Left lung (tissue), 10 donors: ENCODE data around the gene CD52. TPM values are rescaled to one million over a fixed set of nuclear protein-coding genes. Genes with fewer than 3 reads are reported as not detected.
A peak's percentile ranks its signal among the peaks of the same experiment; 100 is the strongest.

Experiments
- ATAC-seq: fragments of 200-7000 bp; cut with Tn5 transposase; one replicate; pipeline ENCODE4 v1.9.1; 2020; ENCODE audit warnings: moderate library complexity
- DNase-seq, 4 donors: peaks; one replicate each; pipeline ENCODE4 v3.0.0-alpha.2; 2013 to 2020
- H3K27ac ChIP-seq, 2 donors: fragments of 200-600 bp; sonication (generic) in 1 of 2; one replicate each; pipeline versions ENCODE4 v1.5.0 to v1.8.0; 2020 to 2021
- H3K27me3 ChIP-seq, 2 donors: fragments of 200-600 bp; sonication (generic) in 1 of 2; one replicate each; pipeline versions ENCODE4 v1.5.0 to v1.8.0; 2020 to 2021
- H3K36me3 ChIP-seq, 2 donors: fragments of 200-600 bp; sonication (generic) in 1 of 2; one replicate each; pipeline versions ENCODE4 v1.5.0 to v1.8.0; 2020 to 2021
- H3K4me1 ChIP-seq, 2 donors: fragments of 200-600 bp; one replicate each; pipeline ENCODE4 v1.8.0; 2021
- H3K4me3 ChIP-seq, 2 donors: fragments of 200-600 bp; sonication (generic) in 1 of 2; one replicate each; pipeline versions ENCODE4 v1.5.0 to v1.8.0; 2020 to 2021; ENCODE audit warnings: mild to moderate bottlenecking in 1 of 2
- H3K9me3 ChIP-seq, 2 donors: fragments of 200-600 bp; sonication (generic) in 1 of 2; one replicate each; pipeline versions ENCODE4 v1.5.0 to v1.8.0; 2020 to 2021
- CTCF ChIP-seq, 2 donors: fragments of 200-600 bp; sonication (generic) in 1 of 2; IDR thresholded peaks; one replicate each; pipeline versions ENCODE4 v1.5.0 to v1.8.0; 2021; ENCODE audit warnings: antibody characterized with exemption in 2 of 2
- intact Hi-C, 2 donors: fragments of 100-400 bp; cut with DNase I; formaldehyde crosslinking; loops; one replicate each; pipeline versions ENCODE4 v1.11.2 to v1.14.2; 2022
- polyA plus RNA-seq, 6 donors: library from polyadenylated mRNA; unstranded; fragments of 120-200 nt; gene quantifications; one replicate each; pipeline ENCODE4 v1.2.1, GENCODE V29; 2013; ENCODE audit not compliant: insufficient read length in 6 of 6
- total RNA-seq, 2 donors: library from RNA; stranded (reverse); fragmentation: NEBNext Ultra II Directional; extraction: Animal tissue kit (Norgen Biotek cat#: 25700); gene quantifications; one replicate each; pipeline ENCODE4 v1.2.1, GENCODE V29; 2021
- donor health status: DM: no; HTN: yes; CAD: no.
- donor health status: DM: no; HTN: no; CAD: no.

The CD52 gene
- total and polyA plus RNA-seq, 8 donors, result 2.6 to 170 (median 6.1) TPM

GRCh38 chr1:26277719-26278118 is 40.0 kb upstream of the CD52 start:
- H3K4me3 ChIP-seq, result no peak overlapping the region
- peaks cover 0 to 19% of the 10 kb centered on the region in 2 donors for H3K36me3 ChIP-seq
- no peak for TF ChIP-seq CTCF (IDR thresholded peaks at IDR 0.05)
- intact Hi-C loops, result no loop called here
- H3K9me3 ChIP-seq, result no peaks in the 10 kb centered on the region
- H3K27ac ChIP-seq, result peak overlapping the region; percentile 94 to 98
- DNase-seq (no peak), ATAC-seq (no peak)
- no peaks in the 10 kb centered on the region for H3K27me3 ChIP-seq
- H3K4me1 ChIP-seq, result peaks cover 50 to 79% of the 10 kb centered on the region in 2 donors

- DNase-seq (peak in 1 of 4 donors; percentile 70), ATAC-seq (peak; percentile 10)
- no peaks in the 10 kb centered on the region for H3K9me3 ChIP-seq
- peak overlapping the region; percentile 94 to 98 for H3K27ac ChIP-seq
- H3K4me3 ChIP-seq, result no peak overlapping the region
- peaks cover 0 to 25% of the 10 kb centered on the region in 2 donors for H3K36me3 ChIP-seq
- no peaks in the 10 kb centered on the region for H3K27me3 ChIP-seq
- intact Hi-C loops, result no loop called here
- no peak for TF ChIP-seq CTCF (IDR thresholded peaks at IDR 0.05)
- H3K4me1 ChIP-seq, result peaks cover 50 to 85% of the 10 kb centered on the region in 2 donors
Measured at GRCh38 chr1:26278303-26278702, 39.5 kb upstream of the CD52 start.

GRCh38 chr1:26278724-26279455 is 38.9 kb upstream of the CD52 start:
- peak overlapping the region; percentile 70 to 98 for H3K4me3 ChIP-seq
- intact Hi-C loops, result no loop called here
- H3K9me3 ChIP-seq, result no peaks in the 10 kb centered on the region
- peaks cover 0 to 29% of the 10 kb centered on the region in 2 donors for H3K36me3 ChIP-seq
- TF ChIP-seq CTCF (IDR thresholded peaks at IDR 0.05), result no peak
- DNase-seq (peak in 1 of 4 donors; percentile 55), ATAC-seq (peak; percentile 8)
- peaks cover 50 to 91% of the 10 kb centered on the region in 2 donors for H3K4me1 ChIP-seq
- no peaks in the 10 kb centered on the region for H3K27me3 ChIP-seq
- H3K27ac ChIP-seq, result peak overlapping the region; percentile 94 to 98

- TF ChIP-seq CTCF (IDR thresholded peaks at IDR 0.05), result peak in 1 of 2 donors; percentile 21
- Histone ChIP-seq H3K4me1 (peaks cover 56 to 91% of the 10 kb centered on the region in 2 donors), H3K9me3 (no peaks in the 10 kb centered on the region), H3K4me3 (peak within 1 kb of the TSS; percentile 70 to 98), H3K27me3 (no peaks in the 10 kb centered on the region), H3K36me3 (peaks cover 0 to 36% of the 10 kb centered on the region in 2 donors), H3K27ac (peak within 1 kb of the TSS; percentile 94 to 98)
- peak; percentile 85 for ATAC-seq
- intact Hi-C loops, result loop anchor here in 1 of 2 donors (5.0 kb wide), 1 partner anchor 43 kb away; no protein-coding TSS in a partner anchor
- DNase-seq, result peak; percentile 82 to 97 (median 90)
Measured at GRCh38 chr1:26279456-26280332, 38.1 kb upstream of the CD52 start, which contains the start of gene SH3BGRL3. Gene SH3BGRL3 (plus strand): TSS chr1:26280086. CDS start chr1:26280156, 70 bp downstream.
